ENCODE results near the gene P2RX4.
"Not testable (repeated sequence)": the region's sequence is repeated elsewhere in the genome, so short reads cannot be mapped to it uniquely, and the experiment has no call there.

Gene P2RX4

GRCh38 chr12:121279507-121279915, 69.6 kb downstream of the P2RX4 start:
- no peak for DNase-seq

DNA sequence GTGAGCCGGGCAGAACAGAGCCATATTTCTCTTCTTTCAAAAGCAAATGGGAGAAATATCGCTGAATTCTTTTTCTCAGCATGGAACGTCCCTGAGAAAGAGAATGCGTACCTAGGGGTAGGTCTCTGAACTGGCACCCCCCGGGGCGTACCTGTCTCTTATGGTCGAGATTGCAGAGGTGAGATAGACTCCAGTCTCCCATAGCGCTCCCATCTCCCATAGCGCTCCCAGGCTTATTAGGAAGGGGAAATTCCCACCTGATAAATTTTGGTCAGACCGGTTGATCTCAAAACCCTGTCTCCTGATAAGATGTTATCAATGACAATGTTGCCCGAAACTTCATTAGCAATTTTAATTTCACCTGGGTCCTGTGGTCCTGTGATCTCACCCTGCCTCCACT, 70.6 kb downstream of the P2RX4 start:
- DNase-seq = not testable (repeated sequence)

- not testable (repeated sequence) for DNase-seq
These were observed 71.2 kb downstream of the P2RX4 start for GRCh38 chr12:121281116-121281515.

DNA sequence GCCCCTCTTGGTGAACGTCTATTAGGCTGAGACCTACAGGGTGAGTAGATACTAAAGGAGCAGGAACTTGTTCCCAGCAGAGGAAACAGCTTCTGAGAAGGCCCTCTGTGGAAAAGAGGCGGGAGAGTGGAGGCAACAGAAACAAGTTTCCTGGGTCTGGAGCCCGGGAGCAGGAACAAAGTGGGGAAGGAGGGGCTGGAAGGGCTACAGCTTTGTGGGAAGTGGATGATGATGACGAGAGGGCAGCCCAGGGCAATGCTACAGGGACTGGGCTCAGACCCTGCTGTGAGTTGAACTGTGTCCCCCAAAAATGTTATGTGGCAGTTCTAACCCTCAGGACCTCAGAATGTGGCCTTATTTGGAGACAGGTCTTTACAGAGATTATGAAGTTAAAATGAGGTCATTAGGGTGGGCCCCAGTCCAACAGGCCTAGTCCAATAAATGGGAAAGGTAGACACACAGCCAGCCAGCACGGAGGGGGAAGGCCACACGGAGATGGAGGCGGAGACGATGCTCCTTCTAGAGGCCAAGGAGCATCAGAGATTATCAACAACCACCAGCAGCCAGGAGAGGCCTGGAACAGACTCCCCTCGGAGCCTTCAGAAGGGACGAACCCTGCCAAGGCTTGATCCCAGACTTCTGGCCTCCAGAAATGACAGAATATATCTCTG, 72.3 kb downstream of the P2RX4 start:
- DNase-seq = no peak

GRCh38 chr12:121282910-121283309, 73.0 kb downstream of the P2RX4 start:
- not testable (repeated sequence) for DNase-seq

- no peak for DNase-seq
These were observed 73.5 kb downstream of the P2RX4 start for GRCh38 chr12:121283388-121283787.
